Activated naive CD4-positive, alpha-beta T cell treated with Interleukin-2 at 50 U/mL for 16 hours (primary cell): Measurements from ENCODE around the gene INTS15.
"Not testable (repeated sequence)": the region's sequence is repeated elsewhere in the genome, so short reads cannot be mapped to it uniquely, and the experiment has no call there.

Experiments
- DNase-seq: peaks from one replicate; pipeline ENCODE4 v3.0.0-alpha.2; 2020

INTS15 gene

GRCh38 chr7:6619961-6620360 is 30.1 kb downstream of the INTS15 start:
- DNase-seq = no peak

- no peak for DNase-seq
Measured at GRCh38 chr7:6621195-6622133, 31.6 kb downstream of the INTS15 start.

- DNase-seq = no peak
Measured at GRCh38 chr7:6622134-6622710, 32.4 kb downstream of the INTS15 start.

- DNase-seq = peak; percentile 12
Measured at GRCh38 chr7:6623589-6624245, 33.9 kb downstream of the INTS15 start.

GRCh38 chr7:6624246-6624611 is 34.4 kb downstream of the INTS15 start:
- DNase-seq = no peak

- DNase-seq = no peak
Measured at GRCh38 chr7:6628045-6628444, 38.2 kb downstream of the INTS15 start.

GRCh38 chr7:6630007-6630849 is 40.4 kb downstream of the INTS15 start:
- no peak for DNase-seq

GRCh38 chr7:6631605-6632004 is 41.8 kb downstream of the INTS15 start:
- no peak for DNase-seq

GRCh38 chr7:6634021-6634420 is 44.2 kb downstream of the INTS15 start:
- no peak for DNase-seq

- DNase-seq = not testable (repeated sequence)
Measured at GRCh38 chr7:6634971-6635370, 45.1 kb downstream of the INTS15 start.

- DNase-seq = peak; percentile 63
Measured at GRCh38 chr7:6636741-6637543, 47.1 kb downstream of the INTS15 start, which contains the start of gene ZNF316. Gene ZNF316, plus strand, starts transcription at chr7:6637318. Its CDS starts 5,092 bp downstream, at chr7:6642410.

GRCh38 chr7:6637544-6638229 is 47.9 kb downstream of the INTS15 start:
- DNase-seq = peak; percentile 65

GRCh38 chr7:6639032-6639431 is 49.2 kb downstream of the INTS15 start:
- no peak for DNase-seq

GRCh38 chr7:6639627-6640026 is 49.8 kb downstream of the INTS15 start:
- DNase-seq = no peak

- peak; percentile 45 for DNase-seq
Measured at GRCh38 chr7:6640246-6640721, 50.5 kb downstream of the INTS15 start.

GRCh38 chr7:6641305-6642035 is 51.6 kb downstream of the INTS15 start:
- no peak for DNase-seq

GRCh38 chr7:6642239-6642839 is 52.5 kb downstream of the INTS15 start:
- DNase-seq = no peak

- DNase-seq = no peak
Measured at GRCh38 chr7:6642861-6643640, 53.2 kb downstream of the INTS15 start.
